Esophagus squamous epithelium (tissue), 5 donors: ENCODE data around the gene STK32C. TPM values are rescaled to one million over a fixed set of nuclear protein-coding genes. Genes with fewer than 3 reads are reported as not detected.

ENCODE experiments used
- DNase-seq: peaks from one replicate; lab custom pipeline; 2025; lab: John Stamatoyannopoulos, UW
- H3K27ac ChIP-seq, 4 donors: fragments of 200-600 bp; sonication (generic); one replicate each; pipeline ENCODE4 v1.5.1; 2016 to 2019; ENCODE audit warnings: mild to moderate bottlenecking in 1 of 4
- H3K27me3 ChIP-seq, 4 donors: fragments of 200-600 bp; sonication (generic); 1 replicate in 3 of 4; 2 replicates in 1 of 4; pipeline versions ENCODE4 v1.5.1 to v1.6.0; 2017 to 2021; ENCODE audit warnings: antibody characterized with exemption in 1 of 4
- H3K36me3 ChIP-seq, 3 donors: fragments of 200-600 bp; sonication (generic); one replicate each; pipeline ENCODE4 v1.5.1; 2016 to 2019
- H3K4me1 ChIP-seq, 3 donors: fragments of 200-600 bp; sonication (generic); one replicate each; pipeline ENCODE4 v1.5.1; 2017 to 2019
- H3K4me3 ChIP-seq, 4 donors: fragments of 200-600 bp; sonication (generic); 1 replicate in 3 of 4; 2 replicates in 1 of 4; pipeline ENCODE4 v1.5.1; 2016 to 2019; ENCODE audit warnings: mild to moderate bottlenecking in 2 of 4, moderate library complexity in 1 of 4
- H3K9me3 ChIP-seq, 3 donors: fragments of 200-600 bp; sonication (generic); one replicate each; pipeline ENCODE4 v1.5.1; 2016 to 2019
- CTCF ChIP-seq, 6 experiments: fragments of 450-650 bp in 4 of 6; fragments of 200-600 bp in 2 of 6; sonication (generic) in 2 of 6; IDR thresholded peaks; one replicate each; pipeline ENCODE4 v1.5.1; 2016 to 2019; ENCODE audit warnings: antibody characterized with exemption in 6 of 6, mild to moderate bottlenecking in 4 of 6, moderate library complexity in 4 of 6
- POLR2A ChIP-seq, 4 donors: fragments of 450-650 bp; IDR thresholded peaks; one replicate each; pipeline ENCODE4 v1.6.1; 2017; ENCODE audit warnings: antibody characterized with exemption in 4 of 4, mild to moderate bottlenecking in 4 of 4, moderate library complexity in 3 of 4
- WGBS, 2 donors: methylation state at CpG; one replicate each; pipeline ENCODE4 v1.1.5; 2018; 5-methylcytosine and 5-hydroxymethylcytosine counted together
- intact Hi-C: fragments of 100-400 bp; cut with DNase I; formaldehyde crosslinking; loops from one replicate; pipeline ENCODE4 v1.15.0; 2022
- total RNA-seq, 4 donors: library from RNA; depleted of rRNA; stranded (reverse); fragments of >200 nt; gene quantifications; one replicate each; pipeline ENCODE4 v1.1.0, GENCODE V29; 2016
- donor health status: DM: yes; HTN: yes; CAD: no.

STK32C gene
- total RNA-seq, 4 donors from 2014 or later = 2.3 to 5.5 (median 2.6) TPM

GRCh38 chr10:132263866-132264265, 43.9 kb downstream of the STK32C start:
- DNase-seq = no peak
- peaks cover 0 to 14% (median 0%) of the 10 kb centered on the region in 4 donors for H3K27me3 ChIP-seq
- H3K36me3 ChIP-seq = no peaks in the 10 kb centered on the region
- H3K9me3 ChIP-seq = no peaks in the 10 kb centered on the region
- intact Hi-C loops = no loop called here
- H3K4me3 ChIP-seq = no peak overlapping the region
- peaks cover 5 to 6% (median 6%) of the 10 kb centered on the region in 3 donors for H3K4me1 ChIP-seq
- WGBS, 2 donors = 90 to 91% methylated on average over 9 of the region's 9 CpGs
- TF ChIP-seq CTCF (IDR thresholded peaks at IDR 0.05) = no peak
- no peak for TF ChIP-seq POLR2A (IDR thresholded peaks at IDR 0.05)
- H3K27ac ChIP-seq = no peak overlapping the region

- TF ChIP-seq CTCF (IDR thresholded peaks at IDR 0.05) = no peak
- no peak for TF ChIP-seq POLR2A (IDR thresholded peaks at IDR 0.05)
Observed at GRCh38 chr10:132259702-132260482, 47.9 kb downstream of the STK32C start.

GRCh38 chr10:132258423-132258822, 49.3 kb downstream of the STK32C start:
- no CpG with 5 or more reads among the region's 23 CpGs for WGBS, 2 donors
- no peak for DNase-seq

More at GRCh38 chr10:132259702-132260482, 47.9 kb downstream of the STK32C start:
- no peak overlapping the region for H3K4me3 ChIP-seq
- H3K9me3 ChIP-seq = no peaks in the 10 kb centered on the region
- intact Hi-C loops = no loop called here
- DNase-seq = no peak
- WGBS, 2 donors = 88 to 92% methylated on average over 12 to 15 of the region's 27 CpGs
- no peak overlapping the region for H3K27ac ChIP-seq
- H3K36me3 ChIP-seq = no peaks in the 10 kb centered on the region
- peaks cover 0 to 7% (median 0%) of the 10 kb centered on the region in 4 donors for H3K27me3 ChIP-seq
- no peaks in the 10 kb centered on the region for H3K4me1 ChIP-seq

GRCh38 chr10:132257907-132258306, 49.8 kb downstream of the STK32C start:
- no peaks in the 10 kb centered on the region for H3K27me3 ChIP-seq
- H3K27ac ChIP-seq = no peak overlapping the region
- no peaks in the 10 kb centered on the region for H3K36me3 ChIP-seq
- WGBS, 2 donors = 90% methylated on average over 4 of the region's 9 CpGs; no CpG with 5 or more reads in 1 of the 2 donors
- H3K9me3 ChIP-seq = no peaks in the 10 kb centered on the region
- no peak for DNase-seq
- no peak overlapping the region for H3K4me3 ChIP-seq
- intact Hi-C loops = no loop called here
- TF ChIP-seq POLR2A (IDR thresholded peaks at IDR 0.05) = no peak
- TF ChIP-seq CTCF (IDR thresholded peaks at IDR 0.05) = no peak
- no peaks in the 10 kb centered on the region for H3K4me1 ChIP-seq

More at GRCh38 chr10:132258423-132258822, 49.3 kb downstream of the STK32C start:
- Histone ChIP-seq H3K4me3 (no peak overlapping the region), H3K27me3 (no peaks in the 10 kb centered on the region), H3K9me3 (no peaks in the 10 kb centered on the region), H3K4me1 (no peaks in the 10 kb centered on the region), H3K36me3 (no peaks in the 10 kb centered on the region), H3K27ac (no peak overlapping the region)
- TF ChIP-seq CTCF (IDR thresholded peaks at IDR 0.05) (no peak), POLR2A (IDR thresholded peaks at IDR 0.05) (no peak)
- intact Hi-C loops = no loop called here

- H3K27me3 ChIP-seq = no peaks in the 10 kb centered on the region
- WGBS, 2 donors = 20 to 40% methylated on average over 2 to 3 of the region's 8 CpGs
- H3K4me3 ChIP-seq = no peak overlapping the region
- DNase-seq = no peak
- TF ChIP-seq POLR2A (IDR thresholded peaks at IDR 0.05) = no peak
- TF ChIP-seq CTCF (IDR thresholded peaks at IDR 0.05) = no peak
- H3K36me3 ChIP-seq = no peaks in the 10 kb centered on the region
- no peak overlapping the region for H3K27ac ChIP-seq
- no peaks in the 10 kb centered on the region for H3K4me1 ChIP-seq
- intact Hi-C loops = no loop called here
- H3K9me3 ChIP-seq = no peaks in the 10 kb centered on the region
Observed at GRCh38 chr10:132257271-132257670, 50.5 kb downstream of the STK32C start.
